ENCODE data around the gene ARHGEF4.
"Not testable (repeated sequence)": the region's sequence is repeated elsewhere in the genome, so short reads cannot be mapped to it uniquely, and the experiment has no call there.

The ARHGEF4 gene

GRCh38 chr2:130977461-130978050, 140.8 kb downstream of the ARHGEF4 start:
- DNase-seq: no peak

DNA sequence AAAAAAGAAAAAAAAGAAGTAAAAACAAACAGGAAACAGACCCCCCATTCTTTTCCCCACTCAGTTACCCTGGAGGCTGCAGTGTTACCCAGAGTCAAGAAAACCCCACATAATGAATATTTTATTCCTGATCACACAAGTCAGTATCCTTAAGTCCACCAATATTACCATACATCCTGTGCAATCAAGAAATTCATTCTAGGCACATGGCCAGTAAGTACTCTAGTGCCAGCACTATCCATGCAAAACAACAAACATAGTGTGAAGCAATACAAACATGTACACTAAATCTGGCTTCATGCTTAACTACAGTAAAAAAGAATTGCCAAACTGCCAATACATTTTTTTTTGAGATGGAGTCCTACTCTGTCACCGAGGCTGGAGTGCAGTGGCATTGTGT, 145.0 kb downstream of the ARHGEF4 start:
- no peak for DNase-seq

DNA sequence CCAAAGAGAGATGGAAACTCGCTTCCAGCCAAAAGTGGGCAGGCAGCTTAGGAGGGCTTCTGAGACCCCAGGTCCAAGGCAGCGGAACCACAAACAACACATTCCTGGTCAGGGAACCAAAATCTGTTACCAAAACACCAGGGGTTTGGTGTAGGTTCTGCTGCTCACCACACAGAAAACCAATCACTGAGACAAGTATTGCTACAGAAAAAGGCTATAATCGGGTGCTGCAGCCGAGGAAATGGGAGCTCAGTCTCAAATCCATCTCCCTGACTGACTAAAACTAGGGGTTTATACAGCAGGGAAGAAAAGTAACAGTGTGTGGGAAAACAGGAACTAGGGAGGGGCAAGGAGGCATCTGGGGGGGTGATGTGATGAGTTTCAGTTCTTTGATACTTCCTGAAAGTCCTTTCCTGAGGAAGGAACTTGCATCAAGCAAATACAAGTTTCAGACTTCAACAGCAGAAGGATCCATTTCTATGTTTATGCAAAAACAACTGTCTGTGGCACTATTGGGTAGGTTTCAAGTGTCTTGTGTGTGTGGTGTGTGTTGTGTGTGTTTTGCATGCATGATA, 148.6 kb downstream of the ARHGEF4 start:
- no peak for DNase-seq

GRCh38 chr2:130985831-130986649, 149.3 kb downstream of the ARHGEF4 start:
- DNase-seq: no peak

- no peak for DNase-seq
Measured at GRCh38 chr2:130986890-130987493, 150.3 kb downstream of the ARHGEF4 start.

GRCh38 chr2:130987519-130988425, 151.1 kb downstream of the ARHGEF4 start:
- no peak for DNase-seq

GRCh38 chr2:130991446-130991845, 154.7 kb downstream of the ARHGEF4 start:
- not testable (repeated sequence) for DNase-seq

DNA sequence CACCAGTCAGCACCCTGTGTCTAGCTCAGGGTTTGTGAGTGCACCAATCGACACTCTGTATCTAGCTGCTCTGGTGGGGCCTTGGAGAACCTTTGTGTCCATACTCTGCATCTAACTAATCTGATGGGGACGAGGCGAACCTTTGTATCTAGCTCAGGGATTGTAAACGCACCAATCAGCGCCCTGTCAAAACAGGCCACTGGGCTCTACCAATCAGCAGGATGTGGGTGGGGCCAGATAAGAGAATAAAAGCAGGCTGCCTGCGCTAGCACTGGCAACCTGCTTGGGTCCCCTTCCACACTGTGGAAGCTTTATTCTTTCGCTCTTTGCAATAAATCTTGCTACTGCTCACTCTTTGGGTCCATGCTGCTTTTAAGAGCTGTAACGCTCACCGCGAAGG, 155.3 kb downstream of the ARHGEF4 start:
- DNase-seq: not testable (repeated sequence)

DNA sequence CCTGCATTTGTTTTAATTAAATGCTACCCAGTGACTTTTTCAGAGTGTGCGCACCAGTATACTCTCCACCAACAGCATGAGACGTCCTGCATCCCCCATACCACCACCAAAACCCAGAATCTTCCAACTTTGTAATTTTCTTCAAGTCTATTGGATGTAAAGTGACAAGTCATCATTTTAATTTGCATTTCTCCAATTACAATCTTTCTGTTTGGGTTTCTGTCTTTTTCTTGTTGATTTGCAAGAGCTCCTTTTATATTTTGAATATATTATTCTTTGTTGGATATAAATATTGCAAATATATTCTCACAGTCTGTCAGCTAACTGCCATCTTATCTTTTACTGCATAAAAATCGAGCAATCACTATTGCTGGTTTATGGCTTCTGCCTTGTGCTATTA, 160.0 kb downstream of the ARHGEF4 start:
- DNase-seq: no peak

- DNase-seq: no peak
Measured at GRCh38 chr2:130997198-130997597, 160.5 kb downstream of the ARHGEF4 start.

GRCh38 chr2:130998561-130998960, 161.8 kb downstream of the ARHGEF4 start:
- no peak for DNase-seq

DNA sequence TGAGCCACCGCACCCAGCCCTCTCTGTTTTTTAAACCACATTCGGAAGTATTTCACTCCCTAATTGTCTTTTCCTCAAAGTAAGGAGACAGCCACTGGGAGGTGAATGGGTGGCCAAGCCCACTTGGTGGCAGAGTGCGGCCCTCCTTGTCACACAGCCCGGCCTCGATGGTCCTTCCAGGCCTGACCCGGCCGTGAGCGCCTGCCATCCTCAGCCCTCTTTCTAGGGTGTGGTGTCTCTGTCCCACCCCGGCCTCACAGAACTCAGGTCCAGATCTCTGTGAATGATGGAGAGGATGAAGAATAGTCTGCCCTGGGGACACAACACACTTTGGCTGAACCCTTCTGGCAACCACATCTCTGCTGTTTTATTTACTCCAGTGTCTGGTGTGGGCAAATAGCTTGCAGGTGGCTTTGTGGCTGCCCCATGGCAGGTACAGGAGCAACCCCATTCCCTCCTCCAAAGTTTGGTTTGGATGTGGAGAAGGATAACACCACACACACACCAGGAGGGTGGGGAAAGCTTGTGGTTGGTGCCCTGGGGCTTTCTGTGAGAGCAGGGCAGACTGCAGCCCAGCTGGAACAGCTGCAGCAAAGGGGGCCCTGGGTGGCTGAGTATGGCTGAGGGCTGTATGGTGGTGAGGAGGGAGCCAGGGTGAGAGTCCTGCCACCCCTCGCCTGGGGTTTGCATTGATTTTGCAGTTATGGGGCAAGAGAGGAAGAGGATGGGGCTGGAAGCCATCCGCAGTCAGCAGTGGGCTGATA, 167.9 kb downstream of the ARHGEF4 start:
- DNase-seq: no peak

- no peak for DNase-seq
Measured at GRCh38 chr2:131005216-131005935, 168.7 kb downstream of the ARHGEF4 start.

DNA sequence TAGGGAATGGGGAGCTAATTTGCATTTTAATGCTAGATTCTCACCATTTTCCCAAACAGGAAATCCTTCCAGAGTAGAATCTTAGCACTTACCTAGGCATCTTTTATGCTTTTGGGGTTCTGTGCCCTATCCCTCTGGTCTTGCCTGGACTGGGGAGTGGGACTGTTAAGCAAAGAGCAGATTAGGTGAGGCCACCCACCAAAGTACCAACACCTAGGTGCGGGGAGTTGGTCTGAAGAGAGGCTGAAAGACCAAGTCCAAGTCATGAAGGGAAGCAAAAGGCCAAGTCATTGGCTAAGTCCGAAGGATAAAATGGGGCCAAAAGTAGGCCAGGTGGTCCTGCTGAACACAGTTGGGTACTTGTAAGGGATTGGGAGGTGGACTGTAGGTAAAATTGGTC, 169.8 kb downstream of the ARHGEF4 start:
- DNase-seq: no peak

GRCh38 chr2:131008967-131009366, 172.3 kb downstream of the ARHGEF4 start:
- DNase-seq: no peak

GRCh38 chr2:131009713-131010475, 173.2 kb downstream of the ARHGEF4 start:
- DNase-seq: no peak

DNA sequence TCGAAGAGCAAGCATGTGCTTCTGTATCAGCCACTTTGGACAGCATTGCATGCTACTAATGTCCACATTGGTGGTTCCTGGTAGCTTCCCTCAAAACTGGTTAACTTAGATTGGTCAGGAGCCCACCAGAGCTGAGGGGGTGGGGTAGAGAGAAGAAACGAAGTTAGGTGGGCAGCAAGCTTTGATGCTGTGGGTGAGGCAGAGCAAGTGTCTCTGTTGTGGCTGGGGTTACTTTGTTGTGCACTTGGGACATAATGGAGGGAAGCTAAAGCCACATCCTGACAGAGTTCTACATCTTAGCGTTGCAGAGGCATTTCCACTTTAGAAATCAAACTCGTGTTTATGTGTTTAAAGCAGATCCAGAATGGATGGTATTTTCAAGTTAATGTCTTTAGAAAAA, 173.9 kb downstream of the ARHGEF4 start:
- no peak for DNase-seq

DNA sequence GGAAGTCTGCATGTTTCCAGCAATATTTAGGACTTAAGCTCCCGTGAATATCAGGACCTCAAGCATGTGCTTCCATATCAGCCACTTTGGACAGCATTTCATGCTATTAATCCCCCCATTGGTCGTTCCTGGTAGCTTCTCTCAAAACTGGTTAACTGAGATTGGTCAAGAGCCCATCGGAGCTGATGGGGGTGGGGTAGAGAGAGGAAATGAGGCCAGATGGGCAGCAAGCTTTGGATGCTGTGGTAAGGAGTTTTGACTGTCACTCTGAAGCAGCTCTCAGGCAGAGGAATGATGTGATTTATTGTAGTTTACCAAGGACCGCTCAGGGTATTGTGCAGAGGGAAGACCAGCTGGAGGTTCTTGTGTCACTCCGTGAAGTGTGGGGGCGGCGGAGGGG, 174.8 kb downstream of the ARHGEF4 start:
- DNase-seq: no peak

DNA sequence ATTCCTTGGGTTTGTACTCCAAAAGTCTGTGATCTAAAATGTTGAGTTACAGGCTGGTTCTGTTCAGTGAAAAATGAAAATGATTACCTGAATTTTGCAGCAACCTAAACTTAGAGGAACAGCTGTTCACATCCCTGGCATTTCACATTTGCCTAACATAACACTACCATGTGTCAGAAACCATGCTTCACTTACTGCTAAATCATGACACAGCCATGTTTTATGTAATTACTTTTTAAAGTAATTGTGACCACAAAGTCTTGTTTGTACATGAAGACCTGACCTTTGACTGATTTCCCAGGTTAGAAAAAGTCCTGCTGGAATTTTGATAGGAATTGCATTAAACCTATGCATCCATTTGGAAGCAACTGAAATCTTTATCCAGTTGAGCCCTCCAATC, 177.4 kb downstream of the ARHGEF4 start:
- no peak for DNase-seq

DNA sequence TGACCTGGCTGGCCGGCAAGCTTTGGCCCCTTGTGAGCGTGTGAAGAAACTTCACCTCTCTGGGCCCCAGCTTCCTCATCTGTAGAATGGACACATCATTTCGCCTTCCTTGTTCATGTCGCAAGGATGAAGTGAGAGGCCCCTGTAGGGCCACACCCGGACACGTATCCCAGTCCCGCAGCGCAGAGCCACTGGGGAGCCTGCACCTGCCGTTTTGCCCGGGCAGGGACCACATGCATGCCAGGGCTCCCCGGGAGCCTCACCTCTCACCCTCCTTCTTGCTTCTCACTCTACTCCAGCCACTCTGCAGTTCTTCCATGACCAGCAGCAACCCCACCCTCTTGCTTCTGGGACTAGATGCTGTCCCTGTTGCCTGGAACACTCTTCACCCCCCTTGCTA, 179.1 kb downstream of the ARHGEF4 start:
- no peak for DNase-seq

Data from activated gamma-delta T cell (primary cell).